B cell (primary cell): ENCODE data around the gene KDELR3. TPM values are rescaled to one million over a fixed set of nuclear protein-coding genes. Genes with fewer than 3 reads are reported as not detected.

Source experiments
- ATAC-seq: fragments of 200-7000 bp; cut with Tn5 transposase; one replicate; pipeline ENCODE4 v1.10.0; 2021; ENCODE audit warnings: low read depth, mild to moderate bottlenecking, moderate number of reproducible peaks, moderate library complexity
- CTCF ChIA-PET: fragments of 350-600 bp; sonication (Branson Sonifier 250); formaldehyde crosslinking; loops from one replicate; lab custom pipeline; 2021; ENCODE audit warnings: antibody characterized with exemption, inconsistent platforms; lab: Charles Lee
- POLR2A ChIA-PET: fragments of 350-600 bp; sonication (Branson Sonifier 250); formaldehyde crosslinking; loops from one replicate; lab custom pipeline; 2021; ENCODE audit warnings: antibody characterized with exemption; lab: Charles Lee
- DNase-seq: peaks from one replicate; pipeline ENCODE4 v3.0.0; 2013
- H2AFZ ChIP-seq: 2 replicates; pipeline ENCODE4 v1.6.1; 2012; ENCODE audit warnings: mild to moderate bottlenecking, low read depth, low read length; ENCODE audit not compliant: insufficient read depth, poor library complexity, severe bottlenecking
- H3K27ac ChIP-seq, 2 donors: 1 replicate in 1 of 2; 2 replicates in 1 of 2; pipeline ENCODE4 v1.5.1; 2012 to 2013; ENCODE audit warnings: low read length in 2 of 2, mild to moderate bottlenecking in 2 of 2, moderate library complexity in 1 of 2
- H3K27me3 ChIP-seq, 4 experiments: fragments of 200-600 bp in 1 of 4; sonication (generic) in 1 of 4; replicated peaks in 1 of 4; 1 replicate in 2 of 4; 2 replicates in 2 of 4; pipeline versions ENCODE4 v1.6.1 to v1.7.0; 2013 to 2016; ENCODE audit warnings: low read length in 3 of 4, mild to moderate bottlenecking in 2 of 4, mixed read lengths in 1 of 4, moderate library complexity in 1 of 4; ENCODE audit not compliant: insufficient read depth in 4 of 4, control insufficient read depth in 3 of 4; ENCODE audit errors: control extremely low read depth in 1 of 4
- H3K36me3 ChIP-seq, 2 experiments: replicated peaks in 1 of 2; 1 replicate in 1 of 2; 2 replicates in 1 of 2; pipeline versions ENCODE4 v1.6.1 to v1.7.1; 2013; ENCODE audit warnings: low read length in 1 of 2; ENCODE audit not compliant: insufficient read depth in 2 of 2, control insufficient read depth in 1 of 2; ENCODE audit errors: control extremely low read depth in 1 of 2, extremely low read depth in 1 of 2
- H3K4me1 ChIP-seq, 2 donors: fragments of 200-600 bp in 1 of 2; sonication (generic) in 1 of 2; 1 replicate in 1 of 2; 2 replicates in 1 of 2; pipeline versions ENCODE4 v1.5.1 to v1.6.1; 2013 to 2017; ENCODE audit warnings: low read length in 2 of 2; ENCODE audit not compliant: control insufficient read depth in 2 of 2, insufficient read depth in 2 of 2
- H3K4me2 ChIP-seq: replicated peaks from 2 replicates; pipeline ENCODE3; 2012; ENCODE audit warnings: mild to moderate bottlenecking, low read depth, low read length; ENCODE audit not compliant: poor library complexity, severe bottlenecking
- H3K4me3 ChIP-seq, 5 experiments: fragments of 200-600 bp in 1 of 5; sonication (generic) in 1 of 5; 1 replicate in 3 of 5; 2 replicates in 2 of 5; pipeline versions ENCODE4 v1.5.1 to v1.7.0; 2011 to 2016; ENCODE audit warnings: low read length in 4 of 5, mild to moderate bottlenecking in 4 of 5, low read depth in 2 of 5, control low read depth in 1 of 5, moderate library complexity in 1 of 5; ENCODE audit not compliant: insufficient read depth in 1 of 5; ENCODE audit errors: control extremely low read depth in 1 of 5, extremely low read depth in 1 of 5
- H3K79me2 ChIP-seq: fragments of 200-600 bp; sonication (generic); one replicate; pipeline ENCODE4 v1.6.0; 2016; ENCODE audit warnings: low read length; ENCODE audit not compliant: control insufficient read depth, insufficient read depth
- H3K9ac ChIP-seq: fragments of 200-600 bp; sonication (generic); 2 replicates; pipeline ENCODE4 v1.6.1; 2017; ENCODE audit warnings: mild to moderate bottlenecking, low read length, moderate library complexity
- H3K9me3 ChIP-seq, 3 donors: one replicate each; pipeline versions ENCODE4 v1.6.1 to v1.7.1; 2013; ENCODE audit warnings: low read length in 2 of 3; ENCODE audit not compliant: control insufficient read depth in 2 of 3, insufficient read depth in 1 of 3; ENCODE audit errors: control extremely low read depth in 1 of 3
- H4K20me1 ChIP-seq: 2 replicates; pipeline ENCODE4 v1.6.0; 2012; ENCODE audit warnings: mild to moderate bottlenecking, low read length; ENCODE audit not compliant: insufficient read depth, control insufficient read depth, poor library complexity, severe bottlenecking
- H3K27ac Mint-ChIP-seq: one replicate; pipeline ENCODE4 v1.8.0; 2021; ENCODE audit warnings: mixed read lengths
- H3K27me3 Mint-ChIP-seq: one replicate; pipeline ENCODE4 v1.8.0; 2021; ENCODE audit warnings: mixed read lengths
- H3K4me1 Mint-ChIP-seq: one replicate; pipeline ENCODE4 v1.8.0; 2021; ENCODE audit warnings: mixed read lengths
- H3K4me3 Mint-ChIP-seq: one replicate; pipeline ENCODE4 v1.8.0; 2021; ENCODE audit warnings: mixed read lengths
- H3K9me3 Mint-ChIP-seq: one replicate; pipeline ENCODE4 v1.8.0; 2022; ENCODE audit warnings: mixed read lengths; ENCODE audit not compliant: insufficient read depth
- EZH2 ChIP-seq: IDR thresholded peaks from 2 replicates; pipeline ENCODE4 v1.6.1; 2012; ENCODE audit warnings: borderline replicate concordance, low read depth, mild to moderate bottlenecking, moderate library complexity, low read length; ENCODE audit not compliant: insufficient read depth, poor library complexity, severe bottlenecking
- WGBS: methylation state at CpG from one replicate; pipeline ENCODE4 v1.1.5; 2013; ENCODE audit warnings: missing lambda C conversion rate; ENCODE audit not compliant: insufficient coverage; 5-methylcytosine and 5-hydroxymethylcytosine counted together
- intact Hi-C: fragments of 100-400 bp; cut with micrococcal nuclease; formaldehyde crosslinking; loops from one replicate; pipeline ENCODE4 v1.10.0; 2022
- polyA plus RNA-seq: library from polyadenylated mRNA; depleted of rRNA; stranded (reverse); fragments of >200 nt; gene quantifications from 2 replicates; pipeline ENCODE4 v1.2.3, GENCODE V29; 2012
- total RNA-seq, 2 donors: library from RNA; stranded (reverse); fragments of 120-200 nt in 1 of 2; gene quantifications; 1 replicate in 1 of 2; 2 replicates in 1 of 2; pipeline versions ENCODE4 v1.2.3 to v1.2.4, GENCODE V29; 2013 to 2022
- TF ChIP-seq, protein P1 (sequence below): fragments of 200-600 bp; IDR thresholded peaks from one replicate; pipeline ENCODE4 v1.8.0; 2022; ENCODE audit warnings: antibody characterized with exemption, mild to moderate bottlenecking

The KDELR3 gene
- total and polyA plus RNA-seq, 2 donors (not counting 1 experiment from before 2014, with no cell fraction given), result not detected

DNA sequence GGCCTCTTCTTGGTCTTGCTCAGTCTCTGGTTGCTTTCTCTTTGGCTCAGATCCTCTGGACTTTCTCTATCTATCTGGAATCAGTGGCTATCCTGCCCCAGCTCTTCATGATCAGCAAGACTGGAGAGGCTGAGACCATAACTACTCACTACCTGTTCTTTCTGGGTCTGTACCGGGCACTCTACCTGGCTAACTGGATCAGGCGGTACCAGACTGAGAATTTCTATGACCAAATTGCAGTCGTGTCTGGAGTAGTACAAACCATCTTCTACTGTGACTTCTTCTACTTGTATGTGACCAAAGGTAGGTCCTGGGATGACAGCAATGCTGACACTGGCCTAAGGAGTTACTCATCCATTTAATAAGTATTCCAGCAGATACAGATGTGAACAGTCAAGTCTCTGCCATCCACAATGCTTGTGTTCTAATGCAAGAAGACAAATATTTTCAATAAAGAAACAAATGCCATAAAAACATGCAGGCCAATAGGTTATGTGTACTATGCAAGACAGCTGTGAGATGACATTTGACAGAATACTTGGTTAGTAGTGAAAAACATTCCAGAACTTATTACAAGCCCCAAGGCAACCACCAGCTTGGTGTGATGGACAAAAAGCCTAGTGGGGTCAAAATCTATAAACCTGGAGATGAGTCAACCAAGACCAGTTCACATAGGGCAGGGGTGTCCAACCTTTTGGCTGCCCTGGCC, 13.4 kb downstream of the KDELR3 start:
- H3K9me3 Mint-ChIP-seq, result no peaks in the 10 kb centered on the region
- no peak for TF ChIP-seq EZH2
- TF ChIP-seq, protein P1, sequence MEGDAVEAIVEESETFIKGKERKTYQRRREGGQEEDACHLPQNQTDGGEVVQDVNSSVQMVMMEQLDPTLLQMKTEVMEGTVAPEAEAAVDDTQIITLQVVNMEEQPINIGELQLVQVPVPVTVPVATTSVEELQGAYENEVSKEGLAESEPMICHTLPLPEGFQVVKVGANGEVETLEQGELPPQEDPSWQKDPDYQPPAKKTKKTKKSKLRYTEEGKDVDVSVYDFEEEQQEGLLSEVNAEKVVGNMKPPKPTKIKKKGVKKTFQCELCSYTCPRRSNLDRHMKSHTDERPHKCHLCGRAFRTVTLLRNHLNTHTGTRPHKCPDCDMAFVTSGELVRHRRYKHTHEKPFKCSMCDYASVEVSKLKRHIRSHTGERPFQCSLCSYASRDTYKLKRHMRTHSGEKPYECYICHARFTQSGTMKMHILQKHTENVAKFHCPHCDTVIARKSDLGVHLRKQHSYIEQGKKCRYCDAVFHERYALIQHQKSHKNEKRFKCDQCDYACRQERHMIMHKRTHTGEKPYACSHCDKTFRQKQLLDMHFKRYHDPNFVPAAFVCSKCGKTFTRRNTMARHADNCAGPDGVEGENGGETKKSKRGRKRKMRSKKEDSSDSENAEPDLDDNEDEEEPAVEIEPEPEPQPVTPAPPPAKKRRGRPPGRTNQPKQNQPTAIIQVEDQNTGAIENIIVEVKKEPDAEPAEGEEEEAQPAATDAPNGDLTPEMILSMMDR, result no peak
- H3K36me3 ChIP-seq, result peaks cover 6 to 63% of the 10 kb centered on the region in 2 experiments
- no peak overlapping the region for H3K27ac ChIP-seq
- H3K4me3 Mint-ChIP-seq, result no peak overlapping the region
- CTCF ChIA-PET, result interaction anchor here (0.9 to 1.0 kb wide), 2 partner anchors 30 to 91 kb away, joined by 3 read pairs; no protein-coding TSS in a partner anchor
- H4K20me1 ChIP-seq, result peaks cover 11% of the 10 kb centered on the region
- no peaks in the 10 kb centered on the region for H3K9me3 ChIP-seq
- DNase-seq (no peak), ATAC-seq (no peak)
- POLR2A ChIA-PET, result interaction anchor here (1.5 kb wide), 1 partner anchor 16 kb away, joined by 5 read pairs; no protein-coding TSS in a partner anchor
- H3K27me3 Mint-ChIP-seq, result no peaks in the 10 kb centered on the region
- no peak overlapping the region for H2AFZ ChIP-seq
- no peaks in the 10 kb centered on the region for H3K27me3 ChIP-seq
- H3K27ac Mint-ChIP-seq, result peak overlapping the region; percentile 17
- 100% methylated on average over 3 of the region's 3 CpGs for WGBS
- H3K9ac ChIP-seq, result no peak overlapping the region
- no peaks in the 10 kb centered on the region for H3K4me1 ChIP-seq
- no peak overlapping the region for H3K4me2 ChIP-seq
- no peaks in the 10 kb centered on the region for H3K79me2 ChIP-seq
- intact Hi-C loops, result no loop called here
- H3K4me3 ChIP-seq, result no peak overlapping the region
- peaks cover 2% of the 10 kb centered on the region for H3K4me1 Mint-ChIP-seq

DNA sequence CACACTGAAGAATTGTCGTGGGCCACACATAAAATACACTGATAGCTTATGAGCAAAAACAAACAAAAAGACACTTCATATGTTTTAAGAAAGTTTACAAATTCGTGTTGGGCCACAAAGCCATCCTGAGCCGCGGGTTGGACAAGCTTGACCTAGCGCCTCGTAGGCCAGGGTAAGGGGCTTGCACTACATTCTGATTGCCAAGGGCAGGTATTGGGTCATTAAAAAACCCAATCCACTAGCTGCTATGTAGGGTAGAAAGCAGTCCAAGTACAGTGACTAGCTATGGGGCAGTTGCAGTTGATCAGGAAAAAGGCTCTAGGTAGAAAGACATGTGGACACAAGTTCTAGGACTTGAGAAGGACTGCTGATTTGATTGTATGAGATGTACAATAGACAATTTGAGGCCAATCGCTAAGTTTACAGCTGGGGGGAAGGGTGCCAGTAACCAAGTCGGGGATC, 14.0 kb downstream of the KDELR3 start:
- H2AFZ ChIP-seq, result no peak overlapping the region
- 76% methylated on average over 3 of the region's 8 CpGs for WGBS
- H3K4me2 ChIP-seq, result no peak overlapping the region
- intact Hi-C loops, result no loop called here
- Mint-ChIP-seq H3K4me1 (peaks cover 2% of the 10 kb centered on the region), H3K27ac (peak overlapping the region; percentile 3), H3K4me3 (no peak overlapping the region), H3K9me3 (no peaks in the 10 kb centered on the region), H3K27me3 (no peaks in the 10 kb centered on the region)
- POLR2A ChIA-PET, result interaction anchor here (1.5 kb wide), 1 partner anchor 15 kb away, joined by 5 read pairs; no protein-coding TSS in a partner anchor
- no peaks in the 10 kb centered on the region for H3K4me1 ChIP-seq
- no peak overlapping the region for H3K27ac ChIP-seq
- ATAC-seq, result no peak
- TF ChIP-seq, protein P1, result no peak
- TF ChIP-seq EZH2, result no peak
- peaks cover 5% of the 10 kb centered on the region for H3K79me2 ChIP-seq
- CTCF ChIA-PET, result no interaction called here
- H3K9ac ChIP-seq, result no peak overlapping the region
- H3K4me3 ChIP-seq, result no peak overlapping the region
- H4K20me1 ChIP-seq, result peaks cover 13% of the 10 kb centered on the region
- H3K9me3 ChIP-seq, result no peaks in the 10 kb centered on the region
- H3K36me3 ChIP-seq, result peaks cover 6 to 68% of the 10 kb centered on the region in 2 experiments
- DNase-seq, result no peak
- no peaks in the 10 kb centered on the region for H3K27me3 ChIP-seq
